Cardiac muscle cell (in vitro differentiated cells and primary cell): ENCODE data around the gene ATP8B4. TPM values are rescaled to one million over a fixed set of nuclear protein-coding genes. Genes with fewer than 3 reads are reported as not detected.

Experiments used
- DNase-seq, 2 donors: peaks; one replicate each; pipeline versions ENCODE4 v3.0.0 to v3.0.0-alpha.2; 2010 to 2017; ENCODE audit warnings: low read depth in 1 of 2, low spot score in 1 of 2
- H3K27ac ChIP-seq: fragments of 200-600 bp; sonication (generic); 2 replicates; pipeline ENCODE4 v1.5.1; 2016
- H3K27me3 ChIP-seq: fragments of 200-600 bp; sonication (generic); 2 replicates; pipeline ENCODE4 v1.6.0; 2016; ENCODE audit warnings: control low read depth
- H3K36me3 ChIP-seq: fragments of 200-600 bp; sonication (generic); 2 replicates; pipeline ENCODE4 v1.5.1; 2016; ENCODE audit warnings: control low read depth
- H3K4me1 ChIP-seq: fragments of 200-600 bp; sonication (generic); 2 replicates; pipeline ENCODE4 v1.8.1; 2017; ENCODE audit warnings: low read depth, mild to moderate bottlenecking, mixed run types
- H3K4me3 ChIP-seq: fragments of 200-600 bp; sonication (generic); 2 replicates; pipeline ENCODE4 v1.5.1; 2016; ENCODE audit warnings: mild to moderate bottlenecking
- H3K9me3 ChIP-seq: fragments of 200-600 bp; sonication (generic); 2 replicates; pipeline ENCODE4 v1.5.1; 2017; ENCODE audit warnings: low read depth, mild to moderate bottlenecking, control low read depth
- polyA plus RNA-seq: library from polyadenylated mRNA; unstranded; fragments of >200 nt; fragmentation: Nextera tagmentation; extraction: Ambion mirVana; gene quantifications from 2 replicates; pipeline ENCODE4 v1.2.1, GENCODE V29; 2016
- total RNA-seq: library from RNA; depleted of rRNA; stranded (reverse); fragments of >200 nt; gene quantifications from 2 replicates; pipeline ENCODE4 v1.2.3, GENCODE V29; 2016
- TF ChIP-seq, protein P1 (sequence below): IDR thresholded peaks from 2 replicates; pipeline ENCODE4 v1.5.1; 2012; ENCODE audit warnings: low read depth, mild to moderate bottlenecking, low read length

Gene ATP8B4
- total and polyA plus RNA-seq, 2 experiments from 2014 or later, result 0.09 to 0.12 TPM

DNA sequence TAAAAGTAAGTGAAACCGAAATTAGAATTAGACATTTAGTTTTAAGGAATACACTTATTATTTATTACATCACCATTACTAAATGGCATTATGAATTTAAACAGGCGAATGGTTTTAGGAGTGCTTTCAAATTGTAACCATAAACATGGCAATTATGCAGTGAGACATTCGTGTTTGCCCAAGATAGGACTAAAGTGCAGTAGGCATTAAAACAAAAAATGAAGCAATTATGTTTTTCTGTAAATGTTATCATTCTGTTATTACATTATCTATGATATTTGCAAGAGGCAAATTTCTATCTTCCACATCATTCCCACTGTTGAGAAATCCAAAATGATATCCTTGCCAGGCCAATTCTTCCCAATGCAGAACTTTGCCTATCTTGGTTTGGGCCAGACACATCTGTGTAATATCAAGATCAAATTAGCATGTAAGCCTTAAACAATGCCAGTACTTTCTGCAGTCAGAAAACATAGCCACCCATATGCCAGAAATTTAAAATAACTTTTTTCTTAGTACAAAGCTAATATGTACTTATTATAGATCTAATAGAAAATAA is 156.9 kb downstream of the ATP8B4 start:
- H3K36me3 ChIP-seq, result no peaks in the 10 kb centered on the region

DNA sequence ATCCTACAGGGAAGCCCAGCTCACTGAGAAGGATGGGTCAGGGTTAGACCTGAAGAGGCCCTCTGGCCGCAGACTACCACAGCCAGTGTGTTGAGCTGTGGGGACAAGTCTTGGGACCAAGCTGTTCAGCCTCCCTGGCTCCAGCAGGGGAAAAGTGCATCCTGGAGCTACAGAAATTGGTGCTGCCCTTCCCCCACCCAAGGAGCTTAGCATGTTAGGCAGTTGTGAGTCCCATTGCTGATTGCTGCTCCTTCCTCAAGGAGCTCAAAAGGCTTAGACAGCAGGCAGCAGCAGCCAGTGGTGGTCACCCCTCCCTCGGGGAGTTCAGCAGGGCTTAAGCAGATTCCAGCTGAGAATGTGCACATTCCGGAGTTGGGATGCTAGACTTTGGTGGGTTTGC is 165.6 kb downstream of the ATP8B4 start:
- Histone ChIP-seq H3K27me3 (no peaks in the 10 kb centered on the region), H3K9me3 (no peaks in the 10 kb centered on the region), H3K27ac (no peak overlapping the region), H3K4me1 (no peaks in the 10 kb centered on the region), H3K36me3 (no peaks in the 10 kb centered on the region), H3K4me3 (no peak overlapping the region)
- TF ChIP-seq, protein P1, sequence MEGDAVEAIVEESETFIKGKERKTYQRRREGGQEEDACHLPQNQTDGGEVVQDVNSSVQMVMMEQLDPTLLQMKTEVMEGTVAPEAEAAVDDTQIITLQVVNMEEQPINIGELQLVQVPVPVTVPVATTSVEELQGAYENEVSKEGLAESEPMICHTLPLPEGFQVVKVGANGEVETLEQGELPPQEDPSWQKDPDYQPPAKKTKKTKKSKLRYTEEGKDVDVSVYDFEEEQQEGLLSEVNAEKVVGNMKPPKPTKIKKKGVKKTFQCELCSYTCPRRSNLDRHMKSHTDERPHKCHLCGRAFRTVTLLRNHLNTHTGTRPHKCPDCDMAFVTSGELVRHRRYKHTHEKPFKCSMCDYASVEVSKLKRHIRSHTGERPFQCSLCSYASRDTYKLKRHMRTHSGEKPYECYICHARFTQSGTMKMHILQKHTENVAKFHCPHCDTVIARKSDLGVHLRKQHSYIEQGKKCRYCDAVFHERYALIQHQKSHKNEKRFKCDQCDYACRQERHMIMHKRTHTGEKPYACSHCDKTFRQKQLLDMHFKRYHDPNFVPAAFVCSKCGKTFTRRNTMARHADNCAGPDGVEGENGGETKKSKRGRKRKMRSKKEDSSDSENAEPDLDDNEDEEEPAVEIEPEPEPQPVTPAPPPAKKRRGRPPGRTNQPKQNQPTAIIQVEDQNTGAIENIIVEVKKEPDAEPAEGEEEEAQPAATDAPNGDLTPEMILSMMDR, result no peak
- DNase-seq, result no peak

More for the DNA sequence above, 156.9 kb downstream of the ATP8B4 start:
- DNase-seq, result peak in 1 of 2 donors; percentile 83
- H3K27ac ChIP-seq, result no peak overlapping the region
- no peaks in the 10 kb centered on the region for H3K27me3 ChIP-seq
- TF ChIP-seq, protein P1, result no peak
- H3K9me3 ChIP-seq, result no peaks in the 10 kb centered on the region
- no peak overlapping the region for H3K4me3 ChIP-seq
- no peaks in the 10 kb centered on the region for H3K4me1 ChIP-seq

DNA sequence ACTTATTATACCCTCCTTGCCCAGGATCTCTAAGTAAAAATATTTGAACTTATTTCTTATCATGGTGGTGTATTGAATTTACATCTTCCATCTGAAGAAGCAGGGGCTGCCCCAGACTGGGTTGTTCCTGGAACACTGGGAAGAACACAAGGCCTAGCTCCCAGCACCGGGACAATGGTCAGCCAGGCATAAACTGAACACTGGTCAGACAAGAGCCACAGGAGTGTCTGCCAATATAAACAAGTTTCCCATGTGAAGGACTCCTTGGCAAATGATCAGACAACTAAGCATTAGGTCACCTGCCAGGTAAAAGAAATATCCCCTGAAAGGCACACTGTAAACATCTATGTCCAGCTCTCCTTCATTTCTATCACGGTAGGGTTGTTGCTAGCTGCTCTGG is 172.4 kb downstream of the ATP8B4 start:
- H3K4me1 ChIP-seq, result no peaks in the 10 kb centered on the region
- H3K36me3 ChIP-seq, result no peaks in the 10 kb centered on the region
- no peaks in the 10 kb centered on the region for H3K9me3 ChIP-seq
- no peak overlapping the region for H3K27ac ChIP-seq
- TF ChIP-seq, protein P1, result no peak
- H3K27me3 ChIP-seq, result no peaks in the 10 kb centered on the region
- DNase-seq, result no peak
- no peak overlapping the region for H3K4me3 ChIP-seq

DNA sequence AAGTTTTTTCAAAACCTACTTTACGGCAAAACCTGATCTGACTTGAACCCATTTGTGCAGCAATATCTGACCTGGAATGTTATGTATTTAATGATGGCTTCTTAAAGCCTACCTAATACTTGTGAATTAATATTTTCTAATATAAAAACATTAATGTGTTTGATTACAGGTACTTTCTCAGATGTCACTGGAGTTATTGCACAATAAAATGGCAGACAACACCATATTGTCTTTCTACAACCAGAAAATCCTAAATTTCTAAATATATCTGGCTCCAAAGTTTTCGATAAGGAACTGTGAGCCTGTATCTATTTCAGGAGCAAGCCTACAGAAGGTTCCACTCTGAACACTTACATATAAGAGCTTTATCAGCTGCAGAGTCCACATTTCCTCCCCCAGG is 184.5 kb downstream of the ATP8B4 start:
- peak overlapping the region; percentile 75 for H3K27ac ChIP-seq
- TF ChIP-seq, protein P1, result no peak
- H3K36me3 ChIP-seq, result no peaks in the 10 kb centered on the region
- H3K27me3 ChIP-seq, result no peaks in the 10 kb centered on the region
- H3K4me3 ChIP-seq, result no peak overlapping the region
- no peaks in the 10 kb centered on the region for H3K9me3 ChIP-seq
- peaks cover 34% of the 10 kb centered on the region for H3K4me1 ChIP-seq
- DNase-seq, result peak; percentile 13 to 30

GRCh38 chr15:49927189-49927861 is 191.7 kb downstream of the ATP8B4 start:
- H3K27ac ChIP-seq, result no peak overlapping the region
- H3K27me3 ChIP-seq, result no peaks in the 10 kb centered on the region
- no peaks in the 10 kb centered on the region for H3K4me1 ChIP-seq
- H3K4me3 ChIP-seq, result no peak overlapping the region
- no peaks in the 10 kb centered on the region for H3K9me3 ChIP-seq
- TF ChIP-seq, protein P1, result no peak
- H3K36me3 ChIP-seq, result no peaks in the 10 kb centered on the region
- DNase-seq, result peak in 1 of 2 donors; percentile 21
